ENCODE data around the gene TECPR1.
A peak's percentile ranks its signal among the peaks of the same experiment; 100 is the strongest.

TECPR1 gene

GRCh38 chr7:98297626-98298286 lies 45.7 kb upstream of the TECPR1 start:
- Histone ChIP-seq H3K4me3 (ENCODE audit: low read depth, low read length) (no peak overlapping the region), H3K9me3 (ENCODE audit: control insufficient read depth, insufficient read depth, low read depth, low read length) (no peaks in the 10 kb centered on the region), H3K4me1 (ENCODE audit: control insufficient read depth, insufficient read depth, low read length) (no peaks in the 10 kb centered on the region), H3K36me3 (ENCODE audit: control insufficient read depth in 2 of 2, insufficient read depth in 1 of 2, low read length in 2 of 2) (peaks cover 0 to 48% of the 10 kb centered on the region in 2 experiments; a peak in 2 of 3 replicates), H3K27ac (ENCODE audit: extremely low read depth, low read depth, low read length) (no peak overlapping the region)
- CTCF ChIA-PET: interaction anchor here (0.6 to 3.2 kb wide), 3 partner anchors 36 to 560 kb away, joined by 3 to 20 read pairs (median 4); partner anchors contain the start of gene BAIAP2L1
- TF ChIP-seq ZNF473 (tag by site-specific recombination; IDR thresholded peaks at IDR 0.05): no peak
- POLR2A ChIA-PET: no interaction called here

GRCh38 chr7:98296833-98297232 lies 44.8 kb upstream of the TECPR1 start:
- H3K4me3 ChIP-seq (ENCODE audit: low read depth, low read length): no peak overlapping the region
- no peak overlapping the region for H3K27ac ChIP-seq (ENCODE audit: extremely low read depth, low read depth, low read length)
- ChIA-PET POLR2A (no interaction called here), CTCF (interaction anchor here (3.2 kb wide), 1 partner anchor 105 kb away, joined by 20 read pairs; the partner anchor contains the start of gene BAIAP2L1)
- no peaks in the 10 kb centered on the region for H3K9me3 ChIP-seq (ENCODE audit: control insufficient read depth, insufficient read depth, low read depth, low read length)
- H3K4me1 ChIP-seq (ENCODE audit: control insufficient read depth, insufficient read depth, low read length): no peaks in the 10 kb centered on the region
- no peak for TF ChIP-seq ZNF132 (tag by site-specific recombination; IDR thresholded peaks at IDR 0.05; ENCODE audit: borderline replicate concordance)
- no peak for TF ChIP-seq ZNF560 (tag by site-specific recombination; IDR thresholded peaks at IDR 0.05; ENCODE audit: borderline replicate concordance)
- no peak for TF ChIP-seq ZNF610 (tag by site-specific recombination; IDR thresholded peaks at IDR 0.05; ENCODE audit: borderline replicate concordance)
- TF ChIP-seq ZBTB10 (tag by site-specific recombination; IDR thresholded peaks at IDR 0.05): no peak
- TF ChIP-seq ZNF324 (tag by site-specific recombination; IDR thresholded peaks at IDR 0.05): no peak
- no peak for TF ChIP-seq ATF2 (tag by site-specific recombination; IDR thresholded peaks at IDR 0.05; ENCODE audit: low read depth)
- TF ChIP-seq ZNF660 (tag by site-specific recombination; IDR thresholded peaks at IDR 0.05): no peak
- no peak for TF ChIP-seq KLF7 (tag by site-specific recombination; IDR thresholded peaks at IDR 0.05; ENCODE audit: borderline replicate concordance)
- no peak for TF ChIP-seq KLF1 (tag by site-specific recombination; IDR thresholded peaks at IDR 0.05)
- TF ChIP-seq ZNF501 (tag by site-specific recombination; IDR thresholded peaks at IDR 0.05): no peak
- no peak for TF ChIP-seq ZNF169 (tag by site-specific recombination; IDR thresholded peaks at IDR 0.05)
- H3K36me3 ChIP-seq (ENCODE audit: control insufficient read depth in 2 of 2, insufficient read depth in 1 of 2, low read length in 2 of 2): peaks cover 4 to 48% of the 10 kb centered on the region in 2 experiments

GRCh38 chr7:98295467-98296192 lies 43.6 kb upstream of the TECPR1 start:
- no peak for TF ChIP-seq ZNF341 (tag by site-specific recombination; IDR thresholded peaks at IDR 0.05; ENCODE audit: low read depth)
- 0 out of 2 replicates have a peak, but pooled peaks have one; percentile 26 for TF ChIP-seq ZBTB44 (tag by site-specific recombination; IDR thresholded peaks at IDR 0.05)
- CTCF ChIA-PET: interaction anchor here (0.5 to 1.7 kb wide), 5 partner anchors 9 to 546 kb away, joined by 3 to 5 read pairs (median 4); partner anchors contain the start of gene BAIAP2L1
- POLR2A ChIA-PET: no interaction called here

More at GRCh38 chr7:98295467-98296192, 43.6 kb upstream of the TECPR1 start:
- Histone ChIP-seq H3K4me1 (ENCODE audit: control insufficient read depth, insufficient read depth, low read length) (no peaks in the 10 kb centered on the region), H3K27ac (ENCODE audit: extremely low read depth, low read depth, low read length) (no peak overlapping the region; the same call in 1 of the 2 replicates), H3K36me3 (ENCODE audit: control insufficient read depth in 2 of 2, insufficient read depth in 1 of 2, low read length in 2 of 2) (peaks cover 4 to 55% of the 10 kb centered on the region in 2 experiments), H3K9me3 (ENCODE audit: control insufficient read depth, insufficient read depth, low read depth, low read length) (no peaks in the 10 kb centered on the region), H3K4me3 (ENCODE audit: low read depth, low read length) (no peak overlapping the region)

Data from HEK293 (cell line).